ENCODE measurements around the gene KCNJ10.

KCNJ10 gene

DNA sequence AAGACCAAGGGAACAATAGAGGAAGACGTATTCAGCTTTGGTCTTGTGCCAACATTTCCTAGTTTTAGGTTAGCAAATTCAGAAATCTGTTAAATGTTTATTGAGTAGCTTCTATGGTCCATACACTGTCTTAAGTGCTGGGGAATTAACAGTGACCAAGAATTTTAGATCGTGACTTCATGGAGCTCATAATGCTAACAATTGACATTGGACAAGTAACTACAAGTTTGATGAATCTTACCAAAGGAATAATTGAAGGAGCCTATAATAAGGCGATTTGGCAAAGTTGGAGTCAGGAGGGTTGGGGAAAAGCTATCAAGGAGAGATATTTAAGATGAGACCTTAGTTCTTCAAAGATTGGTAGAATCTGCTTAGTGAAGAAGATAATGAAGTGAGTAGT, 114.5 kb downstream of the KCNJ10 start:
- no peak for DNase-seq

GRCh38 chr1:159953536-159954515, 116.1 kb downstream of the KCNJ10 start, which contains the start of gene SLAMF9:
TSS of gene SLAMF9 (minus strand) at chr1:159954237. CDS start at chr1:159954137, 100 bp downstream.
- DNase-seq: no peak

- no peak for DNase-seq
These were observed 117.0 kb downstream of the KCNJ10 start for GRCh38 chr1:159952932-159953331.

DNA sequence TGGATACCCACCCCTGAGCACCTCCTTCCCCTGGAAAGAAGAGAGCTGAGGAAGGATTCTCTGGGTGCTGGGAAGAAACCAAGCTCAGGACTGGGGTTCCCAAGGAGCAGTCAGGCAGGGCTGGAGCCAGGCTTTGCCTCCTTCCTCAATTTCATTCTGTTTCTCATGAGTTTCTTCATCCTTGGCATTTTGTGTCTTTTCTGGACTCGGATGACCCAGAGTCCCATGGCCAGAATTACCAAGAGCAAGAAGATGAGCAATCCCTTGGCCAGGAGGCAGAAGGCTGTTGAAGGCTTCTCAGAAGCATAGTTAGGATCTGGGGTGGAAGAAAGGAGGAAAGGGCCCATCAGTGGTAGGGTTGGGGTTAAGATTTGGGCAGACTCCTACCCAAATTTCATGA, 118.4 kb downstream of the KCNJ10 start:
- no peak for DNase-seq

- no peak for DNase-seq
These were observed 118.9 kb downstream of the KCNJ10 start for GRCh38 chr1:159951016-159951415.

- no peak for DNase-seq
These were observed 120.0 kb downstream of the KCNJ10 start for GRCh38 chr1:159949981-159950381.

DNA sequence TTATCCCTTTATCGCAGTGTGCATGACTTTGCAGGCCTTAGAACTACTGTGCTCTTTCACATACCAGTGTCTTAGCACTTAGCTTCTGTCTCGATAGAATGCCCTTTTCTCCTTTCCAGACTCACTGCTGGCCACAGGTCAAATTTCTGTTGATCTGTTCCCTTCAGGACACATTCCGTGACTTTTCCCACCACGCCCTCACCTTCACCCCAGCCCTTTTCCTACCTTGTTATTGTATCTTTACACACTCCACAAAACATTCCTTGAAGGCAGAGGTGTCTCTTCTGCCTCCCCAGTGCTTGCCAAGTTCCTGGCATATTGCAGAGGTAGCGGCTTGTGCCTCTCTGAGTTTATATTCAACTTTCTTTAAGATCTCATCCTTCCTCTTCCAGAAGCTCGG, 120.8 kb downstream of the KCNJ10 start:
- DNase-seq: no peak

Data from CD4-positive, alpha-beta T cell treated with Interleukin-12 subunit alpha and Interleukin-12 subunit beta, for 1 hour (primary cell).